HG03571 (cell line): ENCODE results near the gene PTGFRN.

Source experiments
- ATAC-seq: cut with Tn5 transposase; IDR thresholded peaks from one replicate; pipeline ENCODE4 v1.9.1; 2021; ENCODE audit not compliant: unreplicated experiment

Gene PTGFRN

DNA sequence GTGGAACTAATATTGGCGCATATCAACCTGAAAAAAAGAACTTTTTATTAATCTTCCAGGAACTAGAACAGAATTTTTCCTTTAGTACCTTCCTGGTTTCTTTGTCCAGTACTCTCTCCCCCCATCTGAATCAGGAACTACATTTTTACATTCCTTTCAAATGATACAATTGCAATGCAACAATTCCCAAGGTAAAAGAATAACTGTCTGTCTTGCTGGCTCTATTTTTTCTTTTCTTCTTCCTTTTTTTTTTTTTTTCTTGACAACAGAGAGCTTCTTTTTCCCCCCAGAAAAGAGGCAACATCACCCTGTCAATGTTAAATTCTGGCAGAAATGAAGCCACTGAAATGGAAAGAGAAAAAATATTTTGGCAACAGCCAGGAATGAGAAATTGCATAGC lies 87.3 kb downstream of the PTGFRN start:
- no peak for ATAC-seq

DNA sequence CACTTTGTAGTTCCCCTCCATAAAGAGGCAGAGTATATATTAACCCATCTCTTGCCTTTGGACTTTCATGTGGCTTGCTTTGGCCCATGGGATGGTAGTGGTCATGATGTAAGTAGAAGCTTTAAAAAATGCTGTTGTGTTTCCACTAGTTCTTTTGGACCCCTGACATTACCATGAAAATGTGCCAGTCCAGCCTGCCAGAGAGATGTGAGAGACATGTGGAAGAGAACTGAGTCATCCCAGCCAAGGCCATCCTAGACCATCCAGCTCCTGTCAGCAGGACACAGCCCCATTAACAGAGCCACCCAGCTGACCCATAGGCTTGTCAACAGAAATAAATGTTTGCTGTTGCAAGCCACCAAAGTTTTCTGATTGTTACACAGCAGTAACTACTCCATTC lies 87.9 kb downstream of the PTGFRN start:
- ATAC-seq, result no peak

DNA sequence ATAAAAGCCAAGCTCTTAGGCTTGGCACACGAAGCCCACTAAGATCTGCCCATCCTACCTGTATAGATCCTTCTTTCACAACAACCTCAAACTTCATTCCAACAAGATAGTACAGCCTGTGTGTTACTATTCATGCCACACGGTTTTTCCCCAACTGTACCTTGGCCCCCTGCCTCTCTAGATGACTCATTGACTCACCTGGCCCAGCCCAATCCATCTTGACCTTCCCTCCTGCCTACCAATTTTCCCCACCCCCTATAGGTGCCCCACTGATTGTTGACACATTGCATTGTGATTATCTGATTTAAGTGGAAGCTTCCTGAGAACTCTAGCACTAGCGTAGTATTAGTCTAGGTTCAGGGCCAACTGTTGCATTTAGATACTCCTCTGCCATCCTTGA lies 89.9 kb downstream of the PTGFRN start:
- ATAC-seq, result no peak

DNA sequence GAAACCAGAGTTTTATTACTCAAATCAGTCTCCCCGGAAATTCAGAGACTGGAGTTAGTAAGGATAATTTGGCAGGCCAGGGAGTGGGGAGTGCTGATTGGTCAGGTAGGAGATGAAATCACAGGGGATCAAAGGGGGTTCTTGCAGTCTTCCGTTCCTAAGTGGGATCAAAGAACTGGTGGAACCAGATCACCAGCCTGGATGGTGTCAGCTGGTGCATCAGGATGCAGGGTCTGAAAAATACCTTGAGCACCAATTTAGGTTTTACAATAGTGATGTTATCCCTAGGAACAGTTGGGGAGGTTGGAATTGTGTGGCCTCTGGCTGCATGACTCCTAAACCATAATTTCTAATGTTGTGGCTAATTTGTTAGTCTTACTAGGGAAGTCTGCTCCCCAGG lies 90.4 kb downstream of the PTGFRN start:
- ATAC-seq, result no peak

DNA sequence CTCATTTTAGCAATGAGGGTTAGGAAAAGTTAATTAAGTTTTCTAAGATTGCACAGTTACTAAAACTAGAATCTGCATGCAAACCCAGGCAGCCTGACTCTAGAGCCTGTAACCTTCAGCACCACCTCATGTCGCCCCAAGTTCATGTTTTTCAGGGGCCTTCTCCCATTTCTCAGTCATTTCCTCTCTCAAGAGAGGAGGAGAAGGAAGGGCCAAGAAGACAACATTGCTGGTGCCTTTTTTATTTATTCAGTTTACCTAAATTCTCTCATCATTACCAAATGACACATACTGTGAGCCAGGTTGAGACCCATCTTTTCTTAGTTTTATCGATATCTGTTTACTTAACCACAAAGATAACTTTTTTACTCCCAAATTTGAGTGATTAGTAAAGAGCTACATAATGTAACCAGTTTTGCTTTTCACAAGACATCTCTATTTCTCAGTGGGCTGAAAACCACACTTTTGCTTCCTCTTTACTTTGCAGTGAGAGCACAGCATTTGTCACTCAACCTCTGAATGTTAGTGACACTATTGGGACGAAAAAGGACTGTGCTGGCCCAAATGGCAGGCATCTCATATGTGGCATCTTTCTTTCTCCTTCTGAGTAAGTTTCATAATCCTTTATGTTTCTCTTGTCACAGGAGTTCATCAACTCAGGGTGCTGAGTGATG lies 91.7 kb downstream of the PTGFRN start, which contains the start of gene CD101:
Gene CD101, plus strand, starts transcription at position 507 of the 674 bp plus-strand sequence. Its CDS starts 58 bp downstream, at position 565.
- ATAC-seq, result peak; percentile 92

DNA sequence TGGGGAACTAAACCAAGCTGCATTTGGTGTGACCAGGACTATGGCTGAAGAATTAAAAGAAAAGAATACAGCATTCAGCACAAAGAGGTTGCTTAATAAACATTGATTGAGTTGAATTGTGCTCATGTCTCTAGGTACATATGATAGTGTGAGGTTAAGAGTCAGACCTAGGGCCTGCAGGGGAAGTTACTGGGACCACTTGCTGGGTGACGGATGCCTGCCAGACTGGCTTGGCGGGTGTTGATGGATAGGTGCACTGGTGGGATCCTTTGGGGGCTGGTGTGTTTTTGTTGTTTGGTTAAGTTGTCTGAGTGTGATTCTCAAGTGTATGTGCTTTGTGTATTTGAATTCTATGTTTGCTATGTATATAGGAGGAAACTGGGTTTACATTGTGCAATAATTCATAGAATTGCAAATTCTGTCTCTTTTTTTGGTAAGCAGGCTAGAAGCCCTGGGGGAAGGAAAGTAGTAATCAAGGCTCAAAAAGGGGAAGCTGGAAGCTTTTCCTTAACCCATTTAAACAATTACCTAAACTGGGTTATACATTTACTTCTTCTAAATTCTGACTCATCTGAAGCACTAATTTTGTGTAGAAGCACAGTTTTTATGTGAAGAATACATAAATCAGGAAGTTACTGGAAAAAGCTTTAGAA lies 93.6 kb downstream of the PTGFRN start:
- ATAC-seq, result peak; percentile 33

DNA sequence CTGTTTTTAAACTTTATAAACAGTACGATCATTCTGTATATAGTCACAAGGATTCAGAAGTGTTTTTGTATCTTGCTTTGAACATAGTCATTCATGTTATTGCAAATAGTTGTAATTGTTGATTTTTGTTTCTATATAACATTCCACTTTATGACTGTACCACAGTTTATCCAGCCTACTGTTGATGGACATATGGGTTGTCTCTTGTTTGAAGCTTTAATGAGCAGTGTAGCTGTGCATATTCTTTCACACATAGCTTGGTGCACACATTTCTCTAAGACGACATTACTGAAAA lies 98.0 kb downstream of the PTGFRN start:
- no peak for ATAC-seq

DNA sequence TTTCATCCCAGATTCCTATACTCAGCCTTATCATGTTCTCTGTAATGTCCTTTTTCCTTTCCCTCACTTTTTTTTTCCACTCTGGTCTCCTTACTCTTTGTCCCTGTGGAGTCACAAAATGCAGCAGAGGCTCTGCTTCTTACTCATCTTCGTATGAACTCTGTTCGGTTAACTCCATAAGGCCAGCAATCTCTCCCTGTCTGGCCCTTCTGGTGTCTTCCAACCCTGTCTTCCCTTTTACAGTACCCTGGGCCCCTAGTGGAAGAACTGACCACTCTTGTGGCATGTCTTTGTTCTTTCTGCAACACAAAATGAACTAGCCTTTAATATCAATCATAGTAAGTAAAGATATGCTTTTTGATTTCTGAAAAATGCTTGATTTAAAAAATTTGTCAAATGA lies 98.9 kb downstream of the PTGFRN start:
- ATAC-seq, result no peak

DNA sequence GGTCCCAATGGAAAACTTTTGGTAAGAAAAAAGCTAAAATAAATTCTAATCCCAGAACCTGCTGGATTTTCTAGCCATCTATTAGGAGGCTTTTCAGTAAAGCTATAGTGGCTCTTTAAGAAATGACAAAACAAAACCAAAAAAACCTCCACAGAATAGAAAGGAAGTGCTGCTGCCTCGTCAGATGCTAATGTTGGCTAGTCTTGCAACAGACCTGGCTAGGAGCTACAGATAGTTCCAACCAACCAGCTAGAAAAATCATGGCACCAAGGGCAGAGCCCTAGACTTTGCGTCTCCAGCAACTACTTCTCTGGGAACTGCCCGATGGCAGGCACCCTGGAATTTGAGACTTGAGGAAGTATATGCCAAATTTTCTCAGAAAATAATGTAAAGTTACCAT lies 99.4 kb downstream of the PTGFRN start:
- no peak for ATAC-seq

DNA sequence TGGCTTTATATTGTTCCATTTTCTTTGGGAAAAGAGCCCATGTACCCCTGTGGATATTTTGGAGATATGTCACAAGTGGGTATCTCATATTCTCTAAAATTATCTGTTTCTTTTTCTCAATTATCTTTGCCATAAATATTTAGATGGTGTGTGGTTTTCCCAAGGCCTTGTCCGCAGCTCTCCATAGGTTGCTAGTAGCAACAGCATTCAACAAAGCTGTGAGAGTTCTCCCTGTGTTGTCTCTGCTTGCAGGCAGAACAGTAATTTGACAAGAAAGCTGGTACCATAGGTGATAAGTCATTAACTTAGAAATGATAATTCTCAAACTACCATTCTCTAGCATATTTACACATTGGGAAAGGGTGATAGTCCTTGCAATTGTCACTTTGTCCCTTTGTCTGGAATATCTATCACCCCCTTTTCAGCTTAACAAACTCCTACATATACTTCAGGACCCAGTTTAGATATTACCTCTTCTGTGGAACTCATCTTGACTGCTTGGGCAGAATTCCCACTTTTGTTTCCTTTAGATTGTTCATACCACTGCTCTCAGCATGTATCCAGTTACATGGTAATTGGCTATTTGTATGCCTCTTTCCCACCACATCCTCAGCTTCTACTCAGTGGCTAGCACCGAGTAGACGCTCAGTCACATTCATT lies 100.7 kb downstream of the PTGFRN start:
- ATAC-seq, result no peak

DNA sequence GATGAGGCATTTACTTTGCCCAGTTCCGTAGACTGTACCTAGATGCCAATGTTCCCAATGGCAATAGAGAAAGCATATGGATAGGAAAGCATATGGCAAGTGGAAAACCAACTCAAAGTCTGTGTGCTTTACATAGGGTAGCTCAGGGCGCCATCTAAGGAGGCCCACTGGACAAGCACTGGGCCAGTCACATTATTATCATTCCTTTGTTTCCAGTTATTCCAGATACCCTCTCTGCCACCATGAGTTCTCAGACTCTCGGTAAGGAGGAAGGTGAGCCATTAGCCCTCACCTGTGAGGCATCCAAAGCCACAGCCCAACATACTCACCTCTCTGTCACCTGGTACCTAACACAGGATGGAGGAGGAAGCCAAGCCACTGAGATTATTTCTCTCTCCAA lies 101.6 kb downstream of the PTGFRN start:
- ATAC-seq, result no peak

DNA sequence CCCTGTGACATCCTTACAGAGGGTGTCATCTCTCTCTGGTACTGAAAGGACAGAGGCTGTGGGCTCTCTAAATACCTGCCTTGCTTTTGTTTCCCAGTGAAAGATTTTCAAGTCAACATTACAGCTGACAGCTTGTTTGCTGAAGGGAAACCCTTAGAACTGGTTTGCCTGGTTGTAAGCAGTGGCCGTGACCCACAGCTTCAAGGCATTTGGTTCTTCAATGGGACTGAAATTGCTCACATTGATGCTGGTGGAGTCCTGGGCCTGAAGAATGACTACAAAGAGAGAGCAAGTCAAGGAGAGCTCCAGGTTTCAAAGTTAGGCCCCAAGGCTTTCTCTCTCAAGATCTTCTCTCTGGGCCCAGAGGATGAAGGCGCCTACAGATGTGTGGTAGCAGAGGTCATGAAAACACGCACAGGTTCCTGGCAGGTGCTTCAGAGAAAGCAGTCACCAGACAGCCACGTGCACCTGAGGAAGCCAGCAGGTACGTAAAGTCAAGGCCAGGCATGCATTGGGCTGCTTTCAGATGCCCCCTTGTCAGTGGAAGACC lies 103.7 kb downstream of the PTGFRN start:
- no peak for ATAC-seq

DNA sequence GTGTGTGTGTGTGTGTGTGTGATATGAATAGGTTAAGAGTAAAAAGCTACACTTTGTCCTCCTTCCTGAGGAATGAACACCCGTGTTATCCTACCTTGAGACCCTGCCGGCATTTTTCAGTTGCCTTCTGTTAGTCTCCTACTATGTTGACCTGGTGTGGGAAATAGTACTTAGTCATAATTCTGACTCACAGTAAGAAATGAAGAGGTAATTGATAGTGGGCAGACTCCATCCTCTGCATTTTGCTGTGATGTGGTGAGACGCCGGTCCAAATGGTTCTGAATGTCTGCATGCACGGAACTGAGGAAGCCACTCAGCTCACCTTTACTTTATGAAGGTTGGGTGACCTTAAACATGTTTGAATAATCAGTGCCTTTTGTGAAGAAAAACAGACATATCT lies 104.5 kb downstream of the PTGFRN start:
- ATAC-seq, result no peak

DNA sequence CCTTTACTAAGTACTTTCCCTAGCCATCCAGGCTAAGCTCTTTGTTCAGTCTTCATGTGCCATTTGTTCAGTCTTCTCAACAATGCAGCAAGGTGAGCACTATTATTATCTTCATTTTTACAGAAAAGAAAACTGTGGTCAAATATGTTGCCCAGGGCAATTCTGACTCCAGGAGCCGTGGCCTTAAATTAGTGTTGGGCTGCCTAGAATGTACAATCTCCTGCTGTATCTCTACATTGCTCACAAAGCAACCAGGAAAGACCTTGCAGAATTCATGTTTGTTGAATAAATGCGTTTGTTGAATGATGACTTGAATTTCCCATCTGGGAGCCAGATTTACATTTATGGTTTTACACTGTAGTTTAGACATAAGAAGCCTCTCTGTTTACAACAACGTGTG lies 106.0 kb downstream of the PTGFRN start:
- no peak for ATAC-seq

DNA sequence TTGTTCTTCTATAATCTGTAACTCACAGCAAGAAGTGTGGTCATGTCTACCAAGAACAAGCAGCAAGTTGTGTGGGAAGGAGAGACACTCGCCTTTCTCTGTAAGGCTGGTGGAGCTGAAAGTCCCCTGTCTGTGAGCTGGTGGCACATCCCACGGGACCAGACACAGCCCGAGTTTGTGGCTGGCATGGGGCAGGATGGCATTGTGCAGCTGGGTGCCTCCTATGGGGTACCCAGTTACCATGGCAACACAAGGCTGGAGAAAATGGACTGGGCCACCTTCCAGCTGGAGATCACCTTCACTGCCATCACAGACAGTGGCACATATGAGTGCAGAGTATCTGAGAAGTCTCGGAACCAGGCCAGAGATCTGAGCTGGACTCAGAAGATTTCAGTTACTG lies 107.3 kb downstream of the PTGFRN start:
- ATAC-seq, result no peak

DNA sequence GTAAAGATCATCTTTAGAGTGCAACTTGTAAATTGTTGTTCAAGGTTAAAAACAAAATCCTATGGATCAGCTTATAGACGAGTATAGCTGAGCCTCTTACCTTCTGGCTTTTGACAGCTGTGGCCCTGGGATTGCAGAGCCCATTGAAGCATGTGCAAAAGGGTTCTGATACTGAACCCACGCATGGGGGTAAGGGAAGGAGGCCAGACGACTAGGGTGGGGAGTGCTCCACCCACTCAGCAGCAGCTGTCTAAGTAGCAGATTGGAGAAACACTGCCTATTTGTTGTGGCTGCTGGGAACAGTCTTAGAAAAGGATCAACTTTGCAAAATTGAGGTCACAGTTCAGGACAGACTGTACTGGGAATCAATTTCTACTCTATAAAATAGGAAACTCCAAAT lies 107.9 kb downstream of the PTGFRN start:
- no peak for ATAC-seq

DNA sequence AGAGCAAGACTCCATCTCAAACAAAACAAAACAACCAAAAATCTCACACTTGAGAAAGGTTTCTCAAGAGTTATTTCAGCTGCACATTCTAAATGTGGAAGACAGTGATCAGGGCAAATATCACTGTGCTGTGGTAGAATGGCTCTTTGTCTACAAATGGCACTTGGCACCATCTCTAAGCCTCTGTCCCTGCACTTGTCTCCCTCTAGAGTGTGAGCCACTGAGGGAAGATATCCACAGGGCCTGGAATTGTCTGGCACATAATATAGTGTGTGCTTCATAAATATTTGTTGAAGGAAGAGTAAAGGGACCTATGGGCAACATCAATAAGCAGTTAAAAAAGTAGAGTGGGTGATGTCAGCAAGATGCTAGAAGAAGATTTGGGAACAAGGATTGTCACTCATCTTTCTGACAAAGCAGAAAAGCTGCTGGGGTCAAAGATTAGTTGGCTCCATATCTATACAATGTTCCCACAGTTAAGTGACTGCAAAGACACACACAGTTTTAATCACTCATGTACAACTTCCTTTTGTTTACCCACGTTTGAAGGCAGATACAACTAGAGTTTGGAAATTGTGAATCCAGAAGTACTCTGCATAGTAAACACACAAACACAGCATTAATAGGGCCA lies 110.9 kb downstream of the PTGFRN start:
- no peak for ATAC-seq

DNA sequence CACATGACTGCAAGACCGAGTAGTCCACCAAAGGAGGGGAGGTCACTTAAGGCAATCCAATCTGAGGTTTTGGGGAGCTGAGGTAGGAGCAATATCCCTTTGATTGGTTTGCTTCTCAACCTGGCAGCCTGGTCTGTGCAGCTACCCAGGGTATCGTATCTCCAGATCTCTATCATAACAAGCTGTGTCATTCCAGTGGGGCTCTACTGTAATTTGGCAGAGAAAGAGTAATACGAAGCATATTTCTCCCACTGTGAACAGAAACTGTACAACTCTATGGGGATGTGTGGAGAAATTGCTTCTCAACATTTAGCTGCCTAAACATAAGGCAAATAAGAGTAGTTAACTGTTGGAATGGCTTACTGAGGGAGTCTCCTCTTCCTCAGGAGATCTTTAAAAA lies 112.4 kb downstream of the PTGFRN start:
- ATAC-seq, result no peak

DNA sequence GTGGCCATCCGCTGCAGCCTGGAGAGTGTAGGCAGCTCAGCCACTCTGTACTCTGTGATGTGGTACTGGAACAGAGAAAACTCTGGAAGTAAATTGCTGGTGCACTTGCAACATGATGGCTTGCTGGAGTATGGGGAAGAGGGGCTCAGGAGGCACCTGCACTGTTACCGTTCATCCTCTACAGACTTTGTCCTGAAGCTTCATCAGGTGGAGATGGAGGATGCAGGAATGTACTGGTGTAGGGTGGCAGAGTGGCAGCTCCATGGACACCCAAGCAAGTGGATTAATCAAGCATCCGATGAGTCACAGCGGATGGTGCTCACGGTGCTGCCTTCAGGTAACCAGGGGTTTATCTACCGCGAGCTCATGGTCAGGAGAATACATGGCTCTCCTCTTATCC lies 115.9 kb downstream of the PTGFRN start:
- ATAC-seq, result no peak

DNA sequence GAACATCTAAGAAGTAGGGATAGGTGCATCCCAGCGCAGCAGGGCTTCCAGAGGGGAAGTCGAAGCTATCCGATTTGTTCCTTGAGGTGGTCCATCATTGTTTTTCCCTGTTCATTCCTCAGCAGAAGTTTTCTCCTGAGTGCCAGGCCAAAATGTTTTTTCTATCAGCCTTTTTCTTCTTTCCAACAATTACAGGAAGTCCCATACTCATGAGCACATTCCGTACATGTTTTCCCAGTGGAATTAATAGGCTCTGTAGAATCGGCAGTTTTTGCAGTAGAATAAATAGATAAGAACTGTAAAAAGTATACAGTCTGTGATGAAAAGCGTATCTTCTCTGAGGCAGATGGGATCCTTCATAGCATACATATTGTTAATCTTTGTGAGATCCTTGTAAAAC lies 116.6 kb downstream of the PTGFRN start:
- no peak for ATAC-seq

DNA sequence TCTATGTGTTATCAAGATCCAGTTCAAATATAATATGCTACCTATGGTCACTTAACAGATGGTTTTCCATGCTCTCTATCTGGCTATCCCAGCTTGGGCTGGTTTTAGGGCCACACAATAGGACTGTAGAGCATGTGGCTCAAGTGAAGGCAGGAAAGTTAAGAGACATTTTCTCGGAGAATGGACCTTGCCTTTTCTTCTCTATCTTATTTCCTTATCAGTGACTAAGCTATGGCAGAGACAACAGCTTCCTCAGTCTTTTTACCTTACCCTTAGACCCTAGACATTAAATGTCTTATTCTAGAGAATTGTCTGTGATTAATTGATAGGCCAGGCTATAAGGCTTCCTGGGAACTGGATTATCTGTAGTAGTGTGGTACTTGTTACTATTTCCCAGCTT lies 120.0 kb downstream of the PTGFRN start:
- no peak for ATAC-seq
